Dermis blood vessel endothelial cell (primary cell): ENCODE results near the gene PRR23B. TPM values are rescaled to one million over a fixed set of nuclear protein-coding genes. Genes with fewer than 3 reads are reported as not detected.

ENCODE experiments used
- DNase-seq: peaks from one replicate; pipeline ENCODE4 v3.0.0; 2010
- total RNA-seq: library from RNA; depleted of rRNA; stranded (reverse); fragments of >200 nt; gene quantifications from 2 replicates; pipeline ENCODE4 v1.2.3, GENCODE V29; 2014

PRR23B gene
- total RNA-seq, 1 donor from 2014 or later: not detected

GRCh38 chr3:138972941-138973340 is 47.8 kb downstream of the PRR23B start:
- DNase-seq: no peak

- DNase-seq: no peak
Measured at GRCh38 chr3:138971766-138972320, 48.9 kb downstream of the PRR23B start.

Other genes with a start within 250 kb of the PRR23B start
- 16.7 and 33.4 TPM in 2 replicates for gene PIK3CB, start 186.0 kb downstream of the PRR23B start, total RNA-seq
- gene FOXL2, start 73.8 kb downstream of the PRR23B start, total RNA-seq: not detected in 2 replicates
- gene FOXL2NB, start 73.7 kb downstream of the PRR23B start, total RNA-seq: under 0.01 TPM in 1 of 2 replicates, not detected in the other
- gene PRR23A, start 14.7 kb downstream of the PRR23B start, total RNA-seq: not detected in 2 replicates
- not detected in 2 replicates for gene PRR23C, start 24.0 kb upstream of the PRR23B start, total RNA-seq